Esophagus (tissue), 2 donors: Measurements from ENCODE around the gene OMG. TPM values are rescaled to one million over a fixed set of nuclear protein-coding genes. Genes with fewer than 3 reads are reported as not detected.

Experiments
- H3K27ac ChIP-seq, 2 donors: one replicate each; pipeline ENCODE4 v1.5.1; 2013; ENCODE audit warnings: low read depth in 2 of 2, mild to moderate bottlenecking in 2 of 2, inconsistent platforms in 1 of 2, low read length in 1 of 2, moderate library complexity in 1 of 2
- H3K27me3 ChIP-seq, 2 donors: one replicate each; pipeline ENCODE4 v1.6.1; 2013; ENCODE audit warnings: low read length in 2 of 2, control low read depth in 1 of 2, mild to moderate bottlenecking in 1 of 2; ENCODE audit not compliant: insufficient read depth in 2 of 2, control insufficient read depth in 1 of 2
- H3K36me3 ChIP-seq, 2 donors: one replicate each; pipeline ENCODE4 v1.6.1; 2013; ENCODE audit warnings: low read length in 1 of 2; ENCODE audit not compliant: control insufficient read depth in 2 of 2, insufficient read depth in 2 of 2
- H3K4me1 ChIP-seq, 2 donors: one replicate each; pipeline ENCODE4 v1.6.1; 2013; ENCODE audit warnings: low read length in 1 of 2; ENCODE audit not compliant: control insufficient read depth in 2 of 2, insufficient read depth in 2 of 2
- H3K4me3 ChIP-seq, 2 donors: one replicate each; pipeline ENCODE4 v1.5.1; 2013; ENCODE audit warnings: low read length in 2 of 2, mild to moderate bottlenecking in 2 of 2, low read depth in 1 of 2, moderate library complexity in 1 of 2
- H3K9me3 ChIP-seq, 2 donors: one replicate each; pipeline ENCODE4 v1.6.1; 2013; ENCODE audit warnings: mild to moderate bottlenecking in 2 of 2, low read depth in 1 of 2, low read length in 1 of 2, moderate library complexity in 1 of 2; ENCODE audit not compliant: control insufficient read depth in 2 of 2, insufficient read depth in 1 of 2
- WGBS, 2 donors: extraction: QIAGEN DNeasy Blood & Tissue Kit; methylation state at CpG; one replicate each; pipeline ENCODE4 v1.1.7; 2013; 5-methylcytosine and 5-hydroxymethylcytosine counted together
- polyA plus RNA-seq, 2 donors: library from polyadenylated mRNA; stranded (reverse); fragments of 200-250 nt; gene quantifications; one replicate each; pipeline ENCODE4 v1.2.3, GENCODE V29; 2013
- donor health status: healthy with polysubstance abuse.
- donor health status: Bipolar disorder and iron deficiency.

Gene OMG
- polyA plus RNA-seq, 2 donors: 0.16 to 0.28 TPM

- no peaks in the 10 kb centered on the region for H3K9me3 ChIP-seq
- H3K27ac ChIP-seq: no peak overlapping the region
- H3K4me1 ChIP-seq: no peaks in the 10 kb centered on the region
- 95 to 97% methylated on average over 2 of the region's 2 CpGs for WGBS, 2 donors
- H3K4me3 ChIP-seq: no peak overlapping the region
- H3K27me3 ChIP-seq: no peaks in the 10 kb centered on the region
- H3K36me3 ChIP-seq: no peaks in the 10 kb centered on the region
Measured at GRCh38 chr17:31254654-31255053, 42.4 kb downstream of the OMG start.

GRCh38 chr17:31252741-31253140 is 44.3 kb downstream of the OMG start:
- H3K36me3 ChIP-seq: no peaks in the 10 kb centered on the region
- no peak overlapping the region for H3K4me3 ChIP-seq
- no peaks in the 10 kb centered on the region for H3K4me1 ChIP-seq
- no peaks in the 10 kb centered on the region for H3K27me3 ChIP-seq
- H3K9me3 ChIP-seq: no peaks in the 10 kb centered on the region
- H3K27ac ChIP-seq: no peak overlapping the region
- 63 to 71% methylated on average over 1 of the region's 1 CpG for WGBS, 2 donors

- no peak overlapping the region for H3K4me3 ChIP-seq
- H3K27ac ChIP-seq: no peak overlapping the region
- H3K4me1 ChIP-seq: no peaks in the 10 kb centered on the region
- no peaks in the 10 kb centered on the region for H3K27me3 ChIP-seq
- H3K9me3 ChIP-seq: no peaks in the 10 kb centered on the region
- H3K36me3 ChIP-seq: no peaks in the 10 kb centered on the region
Measured at GRCh38 chr17:31251970-31252328, 45.1 kb downstream of the OMG start.

DNA sequence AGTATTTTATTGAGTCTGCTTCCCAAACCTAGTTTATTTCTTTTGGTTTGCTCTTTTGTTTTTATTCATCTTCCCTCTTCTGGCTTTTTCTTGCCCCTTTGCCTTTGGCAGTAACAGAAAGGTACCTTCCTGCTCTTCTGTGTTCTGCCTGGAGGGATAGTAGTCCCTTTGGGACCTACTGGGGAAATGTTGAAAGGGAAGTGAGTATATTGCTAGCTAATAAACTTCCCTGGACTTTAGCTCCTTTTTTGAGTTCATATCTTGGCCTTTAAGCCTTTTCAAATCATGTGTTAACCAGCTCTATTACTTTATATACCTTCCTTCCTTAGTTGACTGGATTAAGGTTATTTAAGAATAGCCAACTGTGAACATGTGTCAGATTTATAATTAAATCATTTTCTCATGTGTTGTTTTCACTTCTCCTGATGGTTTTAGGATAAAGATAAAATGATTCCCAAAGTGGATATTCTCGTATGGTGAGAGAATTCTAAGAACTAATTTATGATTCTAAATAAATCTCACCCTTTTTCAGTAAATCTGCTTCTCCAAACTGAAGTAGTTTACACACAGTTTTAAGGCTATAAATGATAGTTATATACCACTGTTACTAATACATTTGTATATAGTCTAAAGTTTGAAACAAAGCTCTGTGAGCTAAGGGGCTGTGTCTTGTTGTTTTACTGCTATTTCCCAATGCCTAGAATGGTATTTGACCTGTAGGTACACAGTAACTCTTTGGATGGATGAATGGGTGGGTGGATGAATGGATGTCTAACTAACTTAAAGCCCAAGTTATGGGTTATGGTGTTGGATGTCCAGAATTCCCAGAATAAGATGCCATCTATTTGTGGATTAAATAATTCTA is 45.7 kb downstream of the OMG start:
- Histone ChIP-seq H3K4me3 (no peak overlapping the region), H3K27ac (no peak overlapping the region), H3K27me3 (no peaks in the 10 kb centered on the region), H3K9me3 (no peaks in the 10 kb centered on the region), H3K36me3 (no peaks in the 10 kb centered on the region), H3K4me1 (no peaks in the 10 kb centered on the region)
- 89 to 91% methylated on average over 1 of the region's 1 CpG for WGBS, 2 donors

GRCh38 chr17:31250229-31250628 is 46.8 kb downstream of the OMG start:
- Histone ChIP-seq H3K4me3 (no peak overlapping the region), H3K27ac (no peak overlapping the region), H3K4me1 (no peaks in the 10 kb centered on the region), H3K9me3 (no peaks in the 10 kb centered on the region), H3K36me3 (no peaks in the 10 kb centered on the region), H3K27me3 (no peaks in the 10 kb centered on the region)
- WGBS, 2 donors: 73 to 79% methylated on average over 1 of the region's 1 CpG

DNA sequence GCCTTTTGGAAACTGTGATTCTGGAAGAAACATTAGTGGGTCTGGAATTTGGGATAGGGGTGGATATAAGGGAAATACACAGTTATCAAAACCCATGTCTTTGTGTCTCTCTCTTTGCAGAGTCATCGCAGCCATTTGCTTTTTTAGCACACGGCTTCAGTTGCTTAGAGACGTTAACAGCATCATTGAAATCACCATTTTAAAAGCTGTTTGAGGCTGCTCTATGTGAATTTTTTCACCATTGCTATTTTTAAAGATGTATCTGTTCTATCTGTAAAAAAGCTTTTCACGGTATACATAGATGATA is 47.3 kb downstream of the OMG start:
- H3K27me3 ChIP-seq: no peaks in the 10 kb centered on the region
- no peaks in the 10 kb centered on the region for H3K4me1 ChIP-seq
- H3K36me3 ChIP-seq: no peaks in the 10 kb centered on the region
- H3K4me3 ChIP-seq: no peak overlapping the region
- no peaks in the 10 kb centered on the region for H3K9me3 ChIP-seq
- 92% methylated on average over 4 of the region's 4 CpGs for WGBS, 2 donors
- no peak overlapping the region for H3K27ac ChIP-seq

DNA sequence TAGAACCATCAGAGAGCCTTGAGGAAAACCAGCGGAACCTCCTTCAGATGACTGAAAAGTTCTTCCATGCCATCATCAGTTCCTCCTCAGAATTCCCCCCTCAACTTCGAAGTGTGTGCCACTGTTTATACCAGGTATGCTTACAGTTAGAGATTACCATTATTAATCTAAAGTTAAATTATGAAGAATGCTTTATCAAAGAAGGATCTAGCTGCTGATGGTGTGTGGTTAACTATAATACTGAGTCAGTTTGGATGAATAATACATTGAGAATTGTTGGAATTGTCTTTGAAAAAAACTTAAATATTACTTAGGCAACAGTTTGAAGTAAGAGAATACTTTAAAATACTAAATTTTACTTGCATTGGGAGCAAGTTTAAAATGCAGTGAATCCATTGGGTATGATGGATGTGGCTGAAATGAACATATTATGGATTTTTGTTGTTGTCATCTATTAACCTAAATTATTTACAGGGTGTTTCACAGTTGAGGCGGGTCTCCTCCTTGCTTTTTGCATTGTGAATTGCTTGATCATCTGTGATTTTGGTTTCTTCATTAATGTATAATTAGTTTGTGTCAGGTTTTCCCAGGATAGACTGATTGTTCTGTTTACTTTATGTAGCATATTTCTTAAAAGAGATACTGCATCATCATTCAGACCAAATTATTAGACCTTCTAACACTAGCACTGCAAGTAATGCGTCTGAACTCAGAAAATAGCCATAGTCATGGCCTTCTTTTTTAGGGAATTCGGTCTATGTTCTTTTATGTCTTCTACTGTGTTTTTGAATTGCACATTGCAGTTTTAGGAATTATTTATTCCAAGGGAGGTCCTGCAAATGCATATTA is 47.8 kb downstream of the OMG start:
- no peaks in the 10 kb centered on the region for H3K27me3 ChIP-seq
- WGBS, 2 donors: 94 to 96% methylated on average over 5 of the region's 5 CpGs
- H3K4me3 ChIP-seq: no peak overlapping the region
- H3K9me3 ChIP-seq: no peaks in the 10 kb centered on the region
- H3K4me1 ChIP-seq: no peaks in the 10 kb centered on the region
- H3K27ac ChIP-seq: no peak overlapping the region
- H3K36me3 ChIP-seq: peaks cover 0 to 2% of the 10 kb centered on the region in 2 donors

Other genes with a start within 250 kb of the OMG start
- 1 to 10 TPM; 3.4 to 4.4 TPM for gene NF1, start 202.3 kb downstream of the OMG start, polyA plus RNA-seq
- gene EVI2B, start 16.8 kb upstream of the OMG start, polyA plus RNA-seq: 1 to 10 TPM; 1.8 TPM
- gene EVI2A, start 24.4 kb upstream of the OMG start, polyA plus RNA-seq: 1 to 10 TPM; 1.7 to 2.6 TPM
- gene RAB11FIP4, start 94.4 kb upstream of the OMG start, polyA plus RNA-seq: 1 to 10 TPM; 5.0 TPM